Calu3 (cell line): ENCODE results near the gene TDRD12. TPM values are rescaled to one million over a fixed set of nuclear protein-coding genes. Genes with fewer than 3 reads are reported as not detected.

ENCODE experiments used
- BruUV-seq: library from RNA; stranded (reverse); fragments of 400-500 nt; replicated peaks from 2 replicates; lab custom pipeline; 2021; lab: Mats Ljungman, UMichigan
- CTCF ChIA-PET: fragments of 300-600 bp; sonication (Branson Sonifier 250); formaldehyde crosslinking; loops from one replicate; lab custom pipeline; 2022; ENCODE audit warnings: antibody characterized with exemption; lab: Charles Lee
- DNase-seq: peaks from one replicate; pipeline ENCODE4 v3.0.0; 2022
- H3K27ac Mint-ChIP-seq: one replicate; pipeline ENCODE4 v1.8.0; 2022; ENCODE audit warnings: mixed read lengths; ENCODE audit not compliant: unreplicated experiment
- H3K27me3 Mint-ChIP-seq: one replicate; pipeline ENCODE4 v1.8.0; 2022; ENCODE audit warnings: mixed read lengths; ENCODE audit not compliant: unreplicated experiment
- H3K36me3 Mint-ChIP-seq: one replicate; pipeline ENCODE4 v1.8.0; 2022; ENCODE audit warnings: mild to moderate bottlenecking, moderate library complexity, mixed read lengths; ENCODE audit not compliant: insufficient read depth, unreplicated experiment
- H3K4me1 Mint-ChIP-seq: one replicate; pipeline ENCODE4 v1.8.0; 2022; ENCODE audit warnings: mild to moderate bottlenecking, low read depth, mixed read lengths; ENCODE audit not compliant: unreplicated experiment
- H3K4me3 Mint-ChIP-seq: one replicate; pipeline ENCODE4 v1.8.0; 2022; ENCODE audit warnings: mild to moderate bottlenecking, low read depth, moderate library complexity, mixed read lengths; ENCODE audit not compliant: unreplicated experiment
- H3K9me3 Mint-ChIP-seq: one replicate; pipeline ENCODE4 v1.8.0; 2022; ENCODE audit warnings: low read depth, mixed read lengths; ENCODE audit not compliant: unreplicated experiment
- CTCF ChIP-seq: fragments of 200-600 bp; IDR thresholded peaks from one replicate; pipeline ENCODE4 v1.8.0; 2022; ENCODE audit warnings: antibody characterized with exemption; ENCODE audit not compliant: unreplicated experiment
- intact Hi-C: fragments of 100-400 bp; cut with micrococcal nuclease; formaldehyde crosslinking; loops from one replicate; pipeline ENCODE4 v1.10.0; 2022; ENCODE audit not compliant: unreplicated experiment
- total RNA-seq: library from RNA; stranded (reverse); gene quantifications from 2 replicates; pipeline ENCODE4 v1.2.3, GENCODE V29; 2022

Gene TDRD12
- total RNA-seq, 1 experiment from 2014 or later = 0.33 TPM

GRCh38 chr19:32673573-32673972, 46.0 kb upstream of the TDRD12 start:
- Mint-ChIP-seq H3K9me3 (no peaks in the 10 kb centered on the region), H3K27me3 (peaks cover 25% of the 10 kb centered on the region), H3K4me1 (peaks cover 33% of the 10 kb centered on the region), H3K36me3 (peaks cover 27% of the 10 kb centered on the region), H3K27ac (no peak overlapping the region), H3K4me3 (peak overlapping the region; percentile 85)
- TF ChIP-seq CTCF = no peak
- CTCF ChIA-PET = interaction anchor here (2.0 kb wide), 1 partner anchor 9 kb away, joined by 5 read pairs; no protein-coding TSS in a partner anchor
- no TSS peak for BruUV-seq
- intact Hi-C loops = no loop called here
- no peak for DNase-seq

- intact Hi-C loops = no loop called here
These were observed 45.2 kb upstream of the TDRD12 start for GRCh38 chr19:32674153-32674930.

GRCh38 chr19:32674931-32675719, 44.4 kb upstream of the TDRD12 start, which contains the start of gene ANKRD27:
ANKRD27 (minus strand) TSS chr19:32675180; CDS start chr19:32659015, 16,165 bp downstream.
- no TSS peak for BruUV-seq
- H3K9me3 Mint-ChIP-seq = no peaks in the 10 kb centered on the region
- TF ChIP-seq CTCF = no peak
- CTCF ChIA-PET = interaction anchor here (0.6 to 2.0 kb wide), 3 partner anchors 17 to 300 kb away, joined by 3 to 6 read pairs (median 4); partner anchors contain the start of gene NUDT19
- peaks cover 25% of the 10 kb centered on the region for H3K27me3 Mint-ChIP-seq
- H3K36me3 Mint-ChIP-seq = peaks cover 27% of the 10 kb centered on the region
- H3K27ac Mint-ChIP-seq = peak within 1 kb of the TSS; percentile 79
- DNase-seq = peak; percentile 99
- peaks cover 22% of the 10 kb centered on the region for H3K4me1 Mint-ChIP-seq
- H3K4me3 Mint-ChIP-seq = peak within 1 kb of the TSS; percentile 85
- intact Hi-C loops = no loop called here

More at GRCh38 chr19:32674153-32674930, 45.2 kb upstream of the TDRD12 start:
- H3K27ac Mint-ChIP-seq = peak overlapping the region; percentile 15
- H3K4me3 Mint-ChIP-seq = peak overlapping the region; percentile 85
- peaks cover 27% of the 10 kb centered on the region for H3K36me3 Mint-ChIP-seq
- CTCF ChIA-PET = interaction anchor here (0.6 to 2.0 kb wide), 6 partner anchors 8 to 331 kb away, joined by 3 to 6 read pairs (median 4); partner anchors contain the start of gene NUDT19
- peaks cover 25% of the 10 kb centered on the region for H3K27me3 Mint-ChIP-seq
- TF ChIP-seq CTCF = no peak
- DNase-seq = no peak
- TSS peak; percentile 22 for BruUV-seq
- peaks cover 30% of the 10 kb centered on the region for H3K4me1 Mint-ChIP-seq
- no peaks in the 10 kb centered on the region for H3K9me3 Mint-ChIP-seq

- DNase-seq = peak; percentile 86
- no TSS peak for BruUV-seq
- CTCF ChIA-PET = interaction anchor here (1.3 to 2.0 kb wide), 2 partner anchors 16 to 18 kb away, joined by 3 to 6 read pairs; partner anchors contain the start of gene NUDT19
- peaks cover 19% of the 10 kb centered on the region for H3K4me1 Mint-ChIP-seq
- peaks cover 27% of the 10 kb centered on the region for H3K36me3 Mint-ChIP-seq
- peak within 1 kb of the TSS; percentile 85 for H3K4me3 Mint-ChIP-seq
- peak within 1 kb of the TSS; percentile 79 for H3K27ac Mint-ChIP-seq
- TF ChIP-seq CTCF = no peak
- H3K27me3 Mint-ChIP-seq = peaks cover 25% of the 10 kb centered on the region
- intact Hi-C loops = no loop called here
- no peaks in the 10 kb centered on the region for H3K9me3 Mint-ChIP-seq
These were observed 43.8 kb upstream of the TDRD12 start, which contains the start of gene RGS9BP for GRCh38 chr19:32675720-32676185. RGS9BP (plus strand) TSS chr19:32675848; CDS start chr19:32676264, 416 bp downstream.
